Loucy (cell line): ENCODE data around the gene GPC4.

Experiments used
- H2AFZ ChIP-seq: fragments of 200-600 bp; sonication (generic); 2 replicates; pipeline ENCODE4 v1.6.0; 2016; ENCODE audit warnings: antibody characterized with exemption, mild to moderate bottlenecking, low read length, moderate library complexity
- H3F3A ChIP-seq: fragments of 200-600 bp; 2 replicates; pipeline ENCODE4 v1.6.0; 2016; ENCODE audit warnings: antibody characterized with exemption, low read depth, mild to moderate bottlenecking
- H3K27me3 ChIP-seq: fragments of 200-600 bp; sonication (generic); 2 replicates; pipeline ENCODE4 v1.6.1; 2014; ENCODE audit warnings: low read length, mild to moderate bottlenecking; ENCODE audit not compliant: insufficient read depth, poor library complexity, severe bottlenecking
- H3K36me3 ChIP-seq: fragments of 200-600 bp; sonication (generic); 2 replicates; pipeline ENCODE4 v1.6.1; 2016; ENCODE audit warnings: low read length; ENCODE audit not compliant: insufficient read depth
- H3K4me1 ChIP-seq: fragments of 200-600 bp; sonication (generic); 2 replicates; pipeline ENCODE4 v1.5.1; 2014; ENCODE audit warnings: low read length, mild to moderate bottlenecking; ENCODE audit not compliant: insufficient read depth, poor library complexity, severe bottlenecking
- H3K4me2 ChIP-seq: fragments of 200-600 bp; sonication (generic); 2 replicates; pipeline ENCODE4 v1.6.0; 2014; ENCODE audit warnings: antibody characterized with exemption, low read length, low read depth, mild to moderate bottlenecking; ENCODE audit not compliant: poor library complexity, severe bottlenecking
- H3K4me3 ChIP-seq: fragments of 200-600 bp; sonication (generic); 2 replicates; pipeline ENCODE4 v1.5.1; 2014; ENCODE audit warnings: low read length, mild to moderate bottlenecking, mixed read lengths; ENCODE audit not compliant: poor library complexity, severe bottlenecking
- H3K79me2 ChIP-seq: fragments of 200-600 bp; sonication (generic); 2 replicates; pipeline ENCODE4 v1.6.1; 2014; ENCODE audit warnings: low read length; ENCODE audit not compliant: insufficient read depth
- H3K9ac ChIP-seq: fragments of 200-600 bp; sonication (generic); 2 replicates; pipeline ENCODE4 v1.6.0; 2014; ENCODE audit warnings: mild to moderate bottlenecking, low read depth, low read length, moderate library complexity; ENCODE audit not compliant: poor library complexity, severe bottlenecking
- H3K9me2 ChIP-seq: fragments of 200-600 bp; sonication (generic); replicated peaks from 2 replicates; pipeline ENCODE4 v1.6.1; 2016; ENCODE audit warnings: low read depth, low read length, mixed read lengths
- H3K9me3 ChIP-seq: fragments of 200-600 bp; sonication (generic); 2 replicates; pipeline ENCODE4 v1.6.1; 2014; ENCODE audit warnings: mild to moderate bottlenecking, antibody characterized with exemption, low read length, low read depth; ENCODE audit not compliant: insufficient read depth
- H4K20me1 ChIP-seq: fragments of 200-600 bp; sonication (generic); 2 replicates; pipeline ENCODE4 v1.6.0; 2014; ENCODE audit warnings: antibody characterized with exemption, low read length, mild to moderate bottlenecking; ENCODE audit not compliant: insufficient read depth, poor library complexity, severe bottlenecking
- EZH2phosphoT487 ChIP-seq: fragments of 200-600 bp; IDR thresholded peaks from 2 replicates; pipeline ENCODE4 v1.6.1; 2018; ENCODE audit warnings: antibody characterized with exemption, mild to moderate bottlenecking, moderate library complexity, borderline replicate concordance
- TF ChIP-seq, protein P1 (sequence below): fragments of 200-600 bp; sonication (generic); conservative IDR thresholded peaks from 2 replicates; pipeline ENCODE4 v1.5.1; 2014; ENCODE audit warnings: mild to moderate bottlenecking, antibody characterized with exemption, low read length

GPC4 gene

GRCh38 chrX:133434197-133434820 is 19.0 kb upstream of the GPC4 start:
- Histone ChIP-seq H3K9ac (no peak overlapping the region), H3K9me2 (no peaks in the 10 kb centered on the region), H3K4me3 (no peak overlapping the region), H3K36me3 (no peaks in the 10 kb centered on the region), H2AFZ (no peak overlapping the region), H3K4me2 (no peak overlapping the region), H4K20me1 (no peaks in the 10 kb centered on the region), H3F3A (no peaks in the 10 kb centered on the region), H3K79me2 (no peaks in the 10 kb centered on the region), H3K4me1 (no peaks in the 10 kb centered on the region), H3K27me3 (no peaks in the 10 kb centered on the region), H3K9me3 (no peaks in the 10 kb centered on the region)
- no peak for TF ChIP-seq EZH2phosphoT487
- TF ChIP-seq, protein P1, sequence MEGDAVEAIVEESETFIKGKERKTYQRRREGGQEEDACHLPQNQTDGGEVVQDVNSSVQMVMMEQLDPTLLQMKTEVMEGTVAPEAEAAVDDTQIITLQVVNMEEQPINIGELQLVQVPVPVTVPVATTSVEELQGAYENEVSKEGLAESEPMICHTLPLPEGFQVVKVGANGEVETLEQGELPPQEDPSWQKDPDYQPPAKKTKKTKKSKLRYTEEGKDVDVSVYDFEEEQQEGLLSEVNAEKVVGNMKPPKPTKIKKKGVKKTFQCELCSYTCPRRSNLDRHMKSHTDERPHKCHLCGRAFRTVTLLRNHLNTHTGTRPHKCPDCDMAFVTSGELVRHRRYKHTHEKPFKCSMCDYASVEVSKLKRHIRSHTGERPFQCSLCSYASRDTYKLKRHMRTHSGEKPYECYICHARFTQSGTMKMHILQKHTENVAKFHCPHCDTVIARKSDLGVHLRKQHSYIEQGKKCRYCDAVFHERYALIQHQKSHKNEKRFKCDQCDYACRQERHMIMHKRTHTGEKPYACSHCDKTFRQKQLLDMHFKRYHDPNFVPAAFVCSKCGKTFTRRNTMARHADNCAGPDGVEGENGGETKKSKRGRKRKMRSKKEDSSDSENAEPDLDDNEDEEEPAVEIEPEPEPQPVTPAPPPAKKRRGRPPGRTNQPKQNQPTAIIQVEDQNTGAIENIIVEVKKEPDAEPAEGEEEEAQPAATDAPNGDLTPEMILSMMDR = no peak

- Histone ChIP-seq H3K27me3 (peaks cover 2% of the 10 kb centered on the region), H3K9me2 (no peaks in the 10 kb centered on the region), H3K36me3 (no peaks in the 10 kb centered on the region), H2AFZ (no peak overlapping the region), H3K4me3 (no peak overlapping the region), H3F3A (no peaks in the 10 kb centered on the region), H3K79me2 (no peaks in the 10 kb centered on the region), H3K9me3 (no peaks in the 10 kb centered on the region), H3K4me1 (peaks cover 3% of the 10 kb centered on the region), H4K20me1 (no peaks in the 10 kb centered on the region), H3K4me2 (no peak overlapping the region), H3K9ac (no peak overlapping the region)
- TF ChIP-seq, protein P1 = no peak
- no peak for TF ChIP-seq EZH2phosphoT487
Measured at GRCh38 chrX:133419911-133420310, 4.6 kb upstream of the GPC4 start.

- no peaks in the 10 kb centered on the region for H3K9me2 ChIP-seq
- H3K27me3 ChIP-seq = peaks cover 5% of the 10 kb centered on the region
- no peak overlapping the region for H3K9ac ChIP-seq
- no peaks in the 10 kb centered on the region for H3K79me2 ChIP-seq
- H3F3A ChIP-seq = no peaks in the 10 kb centered on the region
- H3K4me3 ChIP-seq = no peak overlapping the region
- no peak overlapping the region for H2AFZ ChIP-seq
- no peaks in the 10 kb centered on the region for H3K36me3 ChIP-seq
- no peak overlapping the region for H3K4me2 ChIP-seq
- no peaks in the 10 kb centered on the region for H4K20me1 ChIP-seq
- TF ChIP-seq, protein P1 = no peak
- TF ChIP-seq EZH2phosphoT487 = no peak
- peaks cover 3% of the 10 kb centered on the region for H3K4me1 ChIP-seq
- no peaks in the 10 kb centered on the region for H3K9me3 ChIP-seq
Measured at GRCh38 chrX:133418588-133418987, 3.3 kb upstream of the GPC4 start.
